Common myeloid progenitor, CD34-positive (primary cell): ENCODE data around the gene BSG.
"Not testable (repeated sequence)": the region's sequence is repeated elsewhere in the genome, so short reads cannot be mapped to it uniquely, and the experiment has no call there.

ENCODE experiments used
- CTCF ChIA-PET: fragments of 350-600 bp; sonication (Branson Sonifier 250); formaldehyde crosslinking; loops from one replicate; lab custom pipeline; 2021; ENCODE audit warnings: antibody characterized with exemption; lab: Charles Lee
- POLR2A ChIA-PET: fragments of 350-600 bp; sonication (Branson Sonifier 250); formaldehyde crosslinking; loops from one replicate; lab custom pipeline; 2021; ENCODE audit warnings: antibody characterized with exemption; lab: Charles Lee
- DNase-seq, 3 donors: peaks; one replicate each; pipeline versions ENCODE4 v3.0.0 to v3.0.0-alpha.2; 2013
- H3K27ac ChIP-seq, 2 experiments: 1 replicate in 1 of 2; 2 replicates in 1 of 2; pipeline ENCODE4 v1.7.0; 2013; ENCODE audit warnings: inconsistent platforms in 2 of 2, low read length in 2 of 2, mild to moderate bottlenecking in 2 of 2, low read depth in 1 of 2, moderate library complexity in 1 of 2; ENCODE audit not compliant: severe bottlenecking in 2 of 2, insufficient read depth in 1 of 2, poor library complexity in 1 of 2
- H3K27me3 ChIP-seq, 5 experiments: replicated peaks in 2 of 5; 1 replicate in 3 of 5; 2 replicates in 2 of 5; pipeline versions ENCODE4 v1.6.1 to v1.7.0; 2013; ENCODE audit warnings: low read length in 4 of 5, mild to moderate bottlenecking in 2 of 5, moderate library complexity in 2 of 5, inconsistent platforms in 1 of 5; ENCODE audit not compliant: insufficient read depth in 5 of 5, control insufficient read depth in 4 of 5
- H3K36me3 ChIP-seq, 4 experiments: 1 replicate in 2 of 4; 2 replicates in 2 of 4; pipeline versions ENCODE4 v1.6.1 to v1.7.0; 2013; ENCODE audit warnings: low read length in 3 of 4, control low read depth in 1 of 4, mild to moderate bottlenecking in 1 of 4; ENCODE audit not compliant: control insufficient read depth in 4 of 4, insufficient read depth in 4 of 4
- H3K4me1 ChIP-seq, 4 experiments: 1 replicate in 3 of 4; 2 replicates in 1 of 4; pipeline versions ENCODE4 v1.6.1 to v1.7.1; 2013; ENCODE audit warnings: low read length in 3 of 4, mild to moderate bottlenecking in 3 of 4, control low read depth in 1 of 4, inconsistent platforms in 1 of 4, moderate library complexity in 1 of 4; ENCODE audit not compliant: control insufficient read depth in 4 of 4, insufficient read depth in 4 of 4; ENCODE audit errors: control extremely low read depth in 1 of 4
- H3K4me3 ChIP-seq, 7 experiments: 1 replicate in 4 of 7; 2 replicates in 3 of 7; pipeline versions ENCODE4 v1.5.1 to v1.7.0; 2013; ENCODE audit warnings: mild to moderate bottlenecking in 7 of 7, low read length in 6 of 7, moderate library complexity in 6 of 7, inconsistent platforms in 2 of 7, low read depth in 2 of 7, control low read depth in 1 of 7; ENCODE audit not compliant: insufficient read depth in 4 of 7, control insufficient read depth in 1 of 7; ENCODE audit errors: extremely low read depth in 1 of 7
- H3K9me3 ChIP-seq, 5 experiments: 1 replicate in 4 of 5; 2 replicates in 1 of 5; pipeline versions ENCODE4 v1.6.1 to v1.7.1; 2013; ENCODE audit warnings: low read length in 4 of 5, mild to moderate bottlenecking in 2 of 5, inconsistent platforms in 1 of 5, low read depth in 1 of 5, moderate library complexity in 1 of 5; ENCODE audit not compliant: control insufficient read depth in 4 of 5, insufficient read depth in 2 of 5; ENCODE audit errors: control extremely low read depth in 1 of 5
- WGBS: methylation state at CpG from one replicate; pipeline ENCODE4 v1.1.5; 2013; ENCODE audit not compliant: insufficient coverage; 5-methylcytosine and 5-hydroxymethylcytosine counted together

The BSG gene

DNA sequence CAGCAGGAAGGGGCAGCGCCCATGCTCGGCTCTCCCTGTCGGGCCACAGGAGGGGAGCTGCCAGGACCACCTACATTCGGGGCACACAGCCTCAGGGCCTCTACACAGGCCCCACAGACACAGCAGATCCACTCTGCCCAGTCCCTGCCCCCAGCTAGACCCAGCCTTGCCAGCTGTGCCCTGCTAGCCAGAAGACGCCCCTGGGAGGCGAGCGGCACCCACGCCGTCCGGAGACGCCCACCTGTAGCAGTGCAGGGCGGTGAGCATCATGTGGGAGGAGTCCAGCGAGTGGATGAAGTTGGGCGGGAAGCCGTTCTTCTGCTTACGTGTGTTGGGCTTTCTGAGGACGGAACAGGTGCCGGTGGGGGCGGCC, 45.8 kb downstream of the BSG start:
- H3K9me3 ChIP-seq = no peaks in the 10 kb centered on the region
- no peak overlapping the region for H3K4me3 ChIP-seq
- ChIA-PET POLR2A (no interaction called here), CTCF (interaction anchor here (1.2 kb wide), 1 partner anchor 9 kb away, joined by 7 read pairs; no protein-coding TSS in a partner anchor)
- no peak for DNase-seq
- 95% methylated on average over 13 of the region's 19 CpGs for whole genome bisulfite sequencing
- H3K27me3 ChIP-seq = peaks cover 0 to 15% (median 0%) of the 10 kb centered on the region in 5 experiments
- peaks cover 0 to 4% (median 2%) of the 10 kb centered on the region in 4 experiments for H3K4me1 ChIP-seq
- peaks cover 3 to 54% (median 28%) of the 10 kb centered on the region in 4 experiments for H3K36me3 ChIP-seq
- no peak overlapping the region for H3K27ac ChIP-seq

DNA sequence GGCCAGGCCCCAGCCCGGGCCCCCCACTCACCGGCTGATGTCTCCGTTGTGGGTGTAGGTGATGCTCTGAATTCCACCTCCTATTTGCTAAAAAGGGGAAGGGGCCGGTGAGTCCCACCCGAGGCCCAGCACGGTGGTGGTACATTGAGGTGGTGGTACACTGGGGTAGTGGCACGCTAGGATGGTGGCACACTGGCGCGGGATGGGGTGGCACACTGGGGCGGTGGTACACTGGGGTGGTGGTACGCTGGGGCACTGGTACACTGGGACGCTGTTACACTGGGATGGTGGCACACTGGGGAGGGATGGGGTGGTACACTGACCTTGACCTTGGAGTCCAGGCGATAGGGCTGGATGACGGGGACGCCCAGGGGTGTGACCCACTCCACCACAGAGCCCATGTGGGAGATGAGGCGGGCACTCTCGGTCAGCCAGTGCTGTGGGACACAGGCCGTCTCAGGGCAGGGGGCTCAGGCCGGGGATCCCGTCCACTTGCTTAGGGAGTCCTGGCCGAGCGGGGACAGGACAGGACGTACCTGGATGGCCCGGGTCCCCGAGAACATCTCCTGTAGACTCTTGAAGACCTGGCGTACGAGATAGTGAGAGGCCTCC, 46.4 kb downstream of the BSG start:
- 96% methylated on average over 25 of the region's 27 CpGs for WGBS
- Histone ChIP-seq H3K4me1 (peaks cover 0 to 4% (median 2%) of the 10 kb centered on the region in 4 experiments), H3K9me3 (no peaks in the 10 kb centered on the region), H3K4me3 (no peak overlapping the region), H3K27ac (no peak overlapping the region), H3K36me3 (peaks cover 3 to 59% (median 30%) of the 10 kb centered on the region in 4 experiments), H3K27me3 (peaks cover 0 to 15% (median 0%) of the 10 kb centered on the region in 5 experiments)
- ChIA-PET CTCF (interaction anchor here (1.2 kb wide), 1 partner anchor 8 kb away, joined by 7 read pairs; no protein-coding TSS in a partner anchor), POLR2A (no interaction called here)
- no peak for DNase-seq

DNA sequence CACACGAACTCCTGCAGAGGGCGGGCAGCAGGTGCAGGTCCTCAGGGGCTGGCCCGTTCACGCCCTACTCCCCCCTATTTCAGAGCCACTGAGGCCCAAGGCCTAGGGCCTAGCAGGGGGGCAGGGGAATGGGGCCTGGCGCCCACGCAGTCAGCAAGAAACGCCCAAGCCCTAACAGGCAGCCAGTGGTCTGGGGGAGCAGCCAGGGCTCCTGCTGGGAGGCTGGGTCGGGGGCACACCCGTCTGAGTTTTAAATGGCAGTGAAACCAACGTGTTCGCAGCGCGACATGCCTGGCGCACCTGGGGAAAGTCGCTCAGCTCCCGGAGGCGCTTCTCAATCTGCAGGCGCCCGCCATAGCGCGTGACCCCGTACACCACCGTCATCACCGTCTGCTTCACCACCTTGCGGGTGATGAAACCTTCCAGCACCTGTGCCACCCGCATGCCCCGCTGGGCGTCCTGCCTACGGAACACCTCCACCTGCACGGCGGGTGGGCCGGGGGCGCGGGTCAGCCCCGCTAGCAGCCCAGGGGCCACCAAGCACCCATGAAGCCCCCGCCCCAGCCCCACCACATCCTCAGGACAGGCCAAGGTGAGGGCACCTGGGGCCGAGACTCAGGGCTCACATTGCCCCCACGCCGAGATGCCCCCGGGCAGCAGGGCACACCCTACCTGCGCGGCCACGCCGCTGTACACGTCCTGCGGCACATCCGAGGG, 47.0 kb downstream of the BSG start:
- POLR2A ChIA-PET = no interaction called here

DNA sequence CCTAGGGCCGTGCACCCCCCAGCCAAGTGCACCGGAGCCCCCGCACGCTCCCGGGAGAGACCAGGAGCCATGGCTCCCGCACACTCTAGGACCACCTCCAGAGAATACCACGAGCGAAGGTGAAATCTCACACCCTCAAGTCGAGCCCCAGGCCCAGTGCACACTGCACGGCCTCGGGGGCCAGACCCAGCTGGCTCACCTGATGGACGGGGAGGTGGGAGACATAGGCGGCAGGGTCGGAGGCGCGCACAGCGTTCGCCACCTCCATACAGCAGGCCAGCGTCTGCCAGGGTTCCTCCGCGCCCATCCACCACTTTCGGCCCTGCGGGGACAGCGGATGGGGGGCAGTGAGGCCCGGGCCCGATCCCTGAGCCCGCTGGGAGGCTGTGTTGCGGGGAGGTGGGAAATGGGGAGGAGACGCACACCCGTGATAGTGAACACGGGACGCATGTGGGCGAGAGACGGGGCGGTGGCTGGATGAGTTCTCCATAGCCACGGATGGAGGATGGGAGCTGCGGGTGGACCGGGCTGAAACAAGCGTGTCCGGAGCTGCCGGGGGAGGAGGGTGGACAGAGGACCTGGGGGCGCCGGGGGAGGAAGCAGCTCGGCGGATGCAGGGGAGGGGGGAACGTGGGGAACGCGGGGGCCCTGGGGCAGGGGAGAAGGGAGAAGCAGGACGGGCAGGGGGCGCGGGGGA, 47.9 kb downstream of the BSG start:
- POLR2A ChIA-PET = no interaction called here
- WGBS = 97% methylated on average over 35 of the region's 51 CpGs
- H3K27ac ChIP-seq = no peak overlapping the region
- peaks cover 3 to 73% (median 38%) of the 10 kb centered on the region in 4 experiments for H3K36me3 ChIP-seq
- CTCF ChIA-PET = no interaction called here
- peaks cover 0 to 4% (median 0%) of the 10 kb centered on the region in 5 experiments for H3K27me3 ChIP-seq
- H3K4me1 ChIP-seq = peaks cover 0 to 4% (median 2%) of the 10 kb centered on the region in 4 experiments
- no peaks in the 10 kb centered on the region for H3K9me3 ChIP-seq
- no peak for DNase-seq
- no peak overlapping the region for H3K4me3 ChIP-seq

More for the DNA sequence above, 47.0 kb downstream of the BSG start:
- no peaks in the 10 kb centered on the region for H3K9me3 ChIP-seq
- DNase-seq = no peak
- H3K36me3 ChIP-seq = peaks cover 3 to 64% (median 35%) of the 10 kb centered on the region in 4 experiments
- H3K27ac ChIP-seq = no peak overlapping the region
- CTCF ChIA-PET = no interaction called here
- H3K4me3 ChIP-seq = no peak overlapping the region
- WGBS = 97% methylated on average over 40 of the region's 47 CpGs
- peaks cover 0 to 10% (median 0%) of the 10 kb centered on the region in 5 experiments for H3K27me3 ChIP-seq
- peaks cover 0 to 4% (median 2%) of the 10 kb centered on the region in 4 experiments for H3K4me1 ChIP-seq

DNA sequence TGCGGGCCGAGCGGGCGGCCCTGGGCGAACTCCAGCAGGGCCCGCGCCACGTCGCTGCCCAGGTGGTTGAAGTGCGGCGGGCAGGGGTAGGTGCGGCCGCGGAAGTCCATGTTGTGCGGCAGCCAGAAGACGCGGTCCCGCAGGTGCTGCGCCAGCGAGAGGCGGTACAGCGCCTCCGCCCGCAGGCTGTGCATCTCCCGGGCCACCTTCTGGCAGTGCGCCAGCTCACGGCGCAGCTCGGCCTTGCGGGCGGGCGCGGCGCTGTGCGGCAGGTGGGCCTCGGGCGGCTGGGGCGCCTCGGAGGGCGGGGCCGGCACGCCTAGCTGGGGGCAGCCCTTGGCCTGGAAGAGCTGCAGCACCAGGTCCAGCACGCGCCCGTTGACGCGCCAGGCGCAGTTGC, 48.8 kb downstream of the BSG start:
- 97% methylated on average over 34 of the region's 48 CpGs for WGBS
- not testable (repeated sequence) for H3K4me1 ChIP-seq

DNA sequence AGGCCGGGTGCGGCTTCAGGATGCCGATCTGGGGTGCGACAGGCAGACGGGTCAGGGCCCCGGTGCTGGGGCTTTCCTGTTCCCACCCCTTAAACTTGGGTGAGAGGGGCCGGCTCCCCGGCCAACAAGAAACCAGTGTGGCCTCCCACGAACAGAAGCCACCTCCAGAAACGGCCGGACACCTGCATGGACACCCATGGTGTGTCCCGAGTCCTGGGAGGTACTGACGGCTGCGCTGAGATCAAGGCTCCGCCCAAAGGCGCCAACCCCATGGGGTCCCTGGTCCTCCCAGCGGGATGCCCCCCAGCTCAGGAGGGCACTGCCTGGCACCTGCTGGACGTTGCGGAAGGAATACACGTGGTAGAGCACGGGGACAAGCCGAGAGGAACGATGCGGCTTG, 49.4 kb downstream of the BSG start:
- DNase-seq = no peak
- H3K36me3 ChIP-seq = peaks cover 3 to 76% (median 39%) of the 10 kb centered on the region in 4 experiments
- POLR2A ChIA-PET = no interaction called here
- no peaks in the 10 kb centered on the region for H3K4me1 ChIP-seq
- no peak overlapping the region for H3K27ac ChIP-seq
- no peaks in the 10 kb centered on the region for H3K9me3 ChIP-seq
- 95% methylated on average over 24 of the region's 24 CpGs for WGBS
- no peaks in the 10 kb centered on the region for H3K27me3 ChIP-seq
- no peak overlapping the region for H3K4me3 ChIP-seq
- CTCF ChIA-PET = interaction anchor here (1.1 kb wide), 1 partner anchor 10 kb away, joined by 3 read pairs; no protein-coding TSS in a partner anchor

More for the DNA sequence above, 48.8 kb downstream of the BSG start:
- CTCF ChIA-PET, H3K27me3 ChIP-seq, H3K27ac ChIP-seq, POLR2A ChIA-PET, H3K9me3 ChIP-seq, DNase-seq, H3K4me3 ChIP-seq: not testable (repeated sequence)
- peaks cover 3 to 76% (median 39%) of the 10 kb centered on the region in 4 experiments for H3K36me3 ChIP-seq
